SK-N-SH (cell line): Measurements from ENCODE around the gene RASIP1. TPM values are rescaled to one million over a fixed set of nuclear protein-coding genes. Genes with fewer than 3 reads are reported as not detected.

Experiments used
- CTCF ChIA-PET: fragments of 300-600, 350-600 bp; formaldehyde crosslinking; extraction: SDS; loops from one replicate; lab custom pipeline; 2021; lab: Yijun Ruan, JAX
- POLR2A ChIA-PET: fragments of 350-600 bp; sonication (Branson Sonifier 250); formaldehyde crosslinking; extraction: SDS; loops from one replicate; lab custom pipeline; 2020; ENCODE audit warnings: antibody characterized with exemption, inconsistent platforms; lab: Yijun Ruan, JAX
- DNase-seq: peaks from one replicate; pipeline ENCODE4 v3.0.0; 2012
- H2AFZ ChIP-seq: fragments of 200-600 bp; sonication (generic); 2 replicates; pipeline ENCODE4 v1.8.1; 2016; ENCODE audit warnings: antibody characterized with exemption, mild to moderate bottlenecking, low read depth
- H3F3A ChIP-seq: fragments of 200-600 bp; sonication (generic); replicated peaks from 2 replicates; pipeline ENCODE3; 2016; ENCODE audit warnings: antibody characterized with exemption, mild to moderate bottlenecking; ENCODE audit not compliant: insufficient read depth
- H3K27ac ChIP-seq, 2 experiments: fragments of 200-500 bp in 1 of 2; fragments of 200-600 bp in 1 of 2; sonication (Bioruptor generic) in 1 of 2; sonication (generic), shearing (Covaris generic) in 1 of 2; 2 replicates each; pipeline versions ENCODE4 v1.5.1 to v1.6.1; 2014 to 2016; ENCODE audit warnings: low read depth in 2 of 2, inconsistent platforms in 1 of 2, low read length in 1 of 2, mild to moderate bottlenecking in 1 of 2, mixed read lengths in 1 of 2
- H3K27me3 ChIP-seq: fragments of 200-600 bp; sonication (generic), shearing (Covaris generic); 2 replicates; pipeline ENCODE4 v1.6.1; 2016; ENCODE audit warnings: mixed run types; ENCODE audit not compliant: insufficient read depth
- H3K36me3 ChIP-seq, 2 experiments: fragments of 200-500 bp in 1 of 2; fragments of 200-600 bp in 1 of 2; sonication (Bioruptor generic) in 1 of 2; sonication (generic) in 1 of 2; replicated peaks in 1 of 2; 2 replicates each; pipeline versions ENCODE3 to v1.5.1; 2014 to 2016; ENCODE audit warnings: low read length in 1 of 2, mild to moderate bottlenecking in 1 of 2; ENCODE audit not compliant: insufficient read depth in 2 of 2, control insufficient read depth in 1 of 2
- H3K4me1 ChIP-seq, 2 experiments: fragments of 200-500 bp in 1 of 2; fragments of 200-600 bp in 1 of 2; sonication (Bioruptor generic) in 1 of 2; sonication (generic), shearing (Covaris generic) in 1 of 2; 2 replicates each; pipeline versions ENCODE4 v1.5.1 to v1.6.1; 2014 to 2016; ENCODE audit warnings: low read depth in 1 of 2, low read length in 1 of 2, mixed run types in 1 of 2; ENCODE audit not compliant: insufficient read depth in 2 of 2, control insufficient read depth in 1 of 2
- H3K4me2 ChIP-seq: fragments of 200-600 bp; sonication (generic), shearing (Covaris generic); 2 replicates; pipeline ENCODE4 v1.6.1; 2017; ENCODE audit warnings: mixed run types
- H3K4me3 ChIP-seq, 2 experiments: fragments of 200-500 bp in 1 of 2; fragments of 200-600 bp in 1 of 2; sonication (Bioruptor generic) in 1 of 2; sonication (generic), shearing (Covaris generic) in 1 of 2; 2 replicates each; pipeline versions ENCODE4 v1.5.1 to v1.8.1; 2014 to 2016; ENCODE audit warnings: low read depth in 2 of 2, inconsistent platforms in 1 of 2, low read length in 1 of 2, mild to moderate bottlenecking in 1 of 2, mixed read lengths in 1 of 2, moderate library complexity in 1 of 2
- H3K79me2 ChIP-seq: fragments of 200-600 bp; sonication (generic); 2 replicates; pipeline ENCODE4 v1.8.1; 2017; ENCODE audit warnings: mild to moderate bottlenecking; ENCODE audit not compliant: insufficient read depth
- H3K9ac ChIP-seq: fragments of 200-600 bp; sonication (generic); 2 replicates; pipeline ENCODE4 v1.6.1; 2017; ENCODE audit warnings: mixed run types
- H3K9me2 ChIP-seq: fragments of 200-600 bp; sonication (generic); 2 replicates; pipeline ENCODE4 v1.6.1; 2017; ENCODE audit warnings: mixed run types
- H3K9me3 ChIP-seq: fragments of 200-600 bp; sonication (generic); 2 replicates; pipeline ENCODE4 v1.6.1; 2017; ENCODE audit warnings: mixed run types, mild to moderate bottlenecking, moderate library complexity
- H4K20me1 ChIP-seq: fragments of 200-600 bp; sonication (generic); 2 replicates; pipeline ENCODE4 v1.6.1; 2017; ENCODE audit warnings: mild to moderate bottlenecking, mixed run types; ENCODE audit not compliant: insufficient read depth
- ELF1 ChIP-seq: IDR thresholded peaks from 2 replicates; pipeline ENCODE4 v1.4.0; 2012
- EZH2phosphoT487 ChIP-seq: fragments of 200-600 bp; sonication (generic); IDR thresholded peaks from 2 replicates; pipeline ENCODE4 v1.6.1; 2017; ENCODE audit warnings: low read depth, mixed run types, mild to moderate bottlenecking, antibody characterized with exemption, moderate library complexity, borderline replicate concordance
- JUND ChIP-seq: IDR thresholded peaks from 2 replicates; pipeline ENCODE4 v1.4.0; 2012
- MEF2A ChIP-seq: IDR thresholded peaks from 2 replicates; pipeline ENCODE4 v1.4.0; 2012; ENCODE audit warnings: low read depth, borderline replicate concordance
- MXI1 ChIP-seq: IDR thresholded peaks from 2 replicates; pipeline ENCODE4 v1.6.1; 2012; ENCODE audit warnings: mild to moderate bottlenecking, low read depth, low read length, improper control_type of control experiment
- NRF1 ChIP-seq: IDR thresholded peaks from 2 replicates; pipeline ENCODE4 v1.6.1; 2012; ENCODE audit warnings: low read depth, mild to moderate bottlenecking, low read length
- RAD21 ChIP-seq: IDR thresholded peaks from 2 replicates; pipeline ENCODE4 v1.6.1; 2012; ENCODE audit warnings: mild to moderate bottlenecking, low read length
- RCOR1 ChIP-seq: fragments of 150-350 bp; IDR thresholded peaks from 2 replicates; pipeline ENCODE4 v1.6.1; 2017; ENCODE audit warnings: antibody characterized with exemption, low read length
- RFX5 ChIP-seq: IDR thresholded peaks from 2 replicates; pipeline ENCODE4 v1.6.1; 2012; ENCODE audit warnings: mild to moderate bottlenecking, improper control_type of control experiment, low read length
- WGBS: methylation state at CpG from one replicate; pipeline ENCODE4 v1.1.6; 2017; ENCODE audit warnings: low lambda C conversion rate; 5-methylcytosine and 5-hydroxymethylcytosine counted together
- polyA plus RNA-seq, 3 experiments: library from polyadenylated mRNA; depleted of rRNA; stranded (reverse); fragments of >200 nt; gene quantifications; 2 replicates each; pipeline ENCODE4 v1.2.3, GENCODE V29; 2012
- TF ChIP-seq, protein P1 (sequence below): IDR thresholded peaks from 2 replicates; pipeline ENCODE4 v1.6.1; 2012; ENCODE audit warnings: mild to moderate bottlenecking, low read depth, low read length, moderate library complexity
- TF ChIP-seq, protein P2 (sequence below): IDR thresholded peaks from 2 replicates; pipeline ENCODE4; 2012

Gene RASIP1
- polyA plus RNA-seq, 1 of the 3 experiments (the other 2 are of a cell fraction): 0.41 TPM

DNA sequence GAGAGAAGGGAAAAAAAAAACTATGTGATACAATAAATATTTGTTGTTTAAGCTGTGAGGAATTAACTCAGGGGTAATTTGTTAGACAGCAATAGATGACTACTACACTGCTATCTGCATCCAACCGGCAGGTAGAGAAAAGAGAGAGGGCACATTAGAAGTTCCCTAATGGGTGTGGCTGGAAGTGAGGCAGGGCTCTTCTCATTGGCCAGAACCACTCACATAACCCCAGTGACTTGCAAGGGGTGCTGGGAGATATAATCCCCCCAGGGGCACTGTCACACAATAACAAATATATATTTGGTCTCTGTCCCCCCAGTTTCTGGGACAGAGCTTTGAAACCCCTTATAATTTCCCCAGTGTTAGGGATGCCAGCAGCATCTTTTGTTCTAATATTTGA is 39.2 kb upstream of the RASIP1 start:
- Histone ChIP-seq H3K9ac (no peak overlapping the region), H3K9me2 (no peaks in the 10 kb centered on the region), H3K27me3 (no peaks in the 10 kb centered on the region), H4K20me1 (no peaks in the 10 kb centered on the region), H3K4me2 (no peak overlapping the region), H3K4me3 (no peak overlapping the region), H3K9me3 (no peaks in the 10 kb centered on the region), H3K36me3 (no peaks in the 10 kb centered on the region), H3F3A (no peaks in the 10 kb centered on the region), H2AFZ (no peak overlapping the region), H3K79me2 (no peaks in the 10 kb centered on the region), H3K4me1 (no peaks in the 10 kb centered on the region; a peak in 1 of 4 replicates), H3K27ac (no peak overlapping the region)
- 67% methylated on average over 1 of the region's 1 CpG for WGBS
- DNase-seq: no peak
- TF ChIP-seq MEF2A: no peak
- TF ChIP-seq NRF1: no peak
- no peak for TF ChIP-seq EZH2phosphoT487
- CTCF ChIA-PET: interaction anchor here (0.7 to 20.7 kb wide), 8 partner anchors 8 to 214 kb away, joined by 3 to 457 read pairs (median 4); partner anchors contain the start of genes GYS1, HSD17B14, IZUMO1 and RUVBL2
- POLR2A ChIA-PET: no interaction called here

DNA sequence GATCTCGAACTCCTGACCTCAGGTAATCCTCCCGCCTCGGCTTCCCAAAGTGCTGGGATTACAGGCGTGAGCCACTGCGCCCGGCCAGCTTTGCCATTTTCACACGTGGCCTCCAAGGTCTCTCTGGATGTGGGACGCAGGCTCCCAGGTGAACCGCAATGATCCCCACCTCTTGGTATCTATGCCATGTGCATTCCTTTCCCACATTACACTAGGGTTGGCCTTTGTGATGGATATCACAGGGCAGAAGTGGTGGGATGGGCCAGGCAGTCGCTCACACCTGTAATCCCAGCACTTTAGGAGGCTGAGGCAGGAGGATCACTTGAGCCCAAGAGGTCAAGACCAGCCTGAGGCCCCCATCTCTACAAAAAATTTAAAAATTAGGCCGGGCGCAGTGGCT is 37.3 kb upstream of the RASIP1 start:
- no peaks in the 10 kb centered on the region for H3K9me3 ChIP-seq
- H4K20me1 ChIP-seq: no peaks in the 10 kb centered on the region
- no peaks in the 10 kb centered on the region for H3F3A ChIP-seq
- H3K9ac ChIP-seq: no peak overlapping the region
- WGBS: 90% methylated on average over 12 of the region's 12 CpGs
- no peak overlapping the region for H3K4me3 ChIP-seq
- no peaks in the 10 kb centered on the region for H3K79me2 ChIP-seq
- DNase-seq: no peak
- H3K9me2 ChIP-seq: no peaks in the 10 kb centered on the region
- POLR2A ChIA-PET: no interaction called here
- CTCF ChIA-PET: interaction anchor here (0.9 to 20.7 kb wide), 2 partner anchors 65 to 193 kb away, joined by 3 to 457 read pairs; partner anchors contain the start of gene HSD17B14
- no peak overlapping the region for H3K4me2 ChIP-seq
- TF ChIP-seq ELF1 (no peak), NRF1 (no peak), RCOR1 (no peak), JUND (no peak)
- TF ChIP-seq, protein P1, sequence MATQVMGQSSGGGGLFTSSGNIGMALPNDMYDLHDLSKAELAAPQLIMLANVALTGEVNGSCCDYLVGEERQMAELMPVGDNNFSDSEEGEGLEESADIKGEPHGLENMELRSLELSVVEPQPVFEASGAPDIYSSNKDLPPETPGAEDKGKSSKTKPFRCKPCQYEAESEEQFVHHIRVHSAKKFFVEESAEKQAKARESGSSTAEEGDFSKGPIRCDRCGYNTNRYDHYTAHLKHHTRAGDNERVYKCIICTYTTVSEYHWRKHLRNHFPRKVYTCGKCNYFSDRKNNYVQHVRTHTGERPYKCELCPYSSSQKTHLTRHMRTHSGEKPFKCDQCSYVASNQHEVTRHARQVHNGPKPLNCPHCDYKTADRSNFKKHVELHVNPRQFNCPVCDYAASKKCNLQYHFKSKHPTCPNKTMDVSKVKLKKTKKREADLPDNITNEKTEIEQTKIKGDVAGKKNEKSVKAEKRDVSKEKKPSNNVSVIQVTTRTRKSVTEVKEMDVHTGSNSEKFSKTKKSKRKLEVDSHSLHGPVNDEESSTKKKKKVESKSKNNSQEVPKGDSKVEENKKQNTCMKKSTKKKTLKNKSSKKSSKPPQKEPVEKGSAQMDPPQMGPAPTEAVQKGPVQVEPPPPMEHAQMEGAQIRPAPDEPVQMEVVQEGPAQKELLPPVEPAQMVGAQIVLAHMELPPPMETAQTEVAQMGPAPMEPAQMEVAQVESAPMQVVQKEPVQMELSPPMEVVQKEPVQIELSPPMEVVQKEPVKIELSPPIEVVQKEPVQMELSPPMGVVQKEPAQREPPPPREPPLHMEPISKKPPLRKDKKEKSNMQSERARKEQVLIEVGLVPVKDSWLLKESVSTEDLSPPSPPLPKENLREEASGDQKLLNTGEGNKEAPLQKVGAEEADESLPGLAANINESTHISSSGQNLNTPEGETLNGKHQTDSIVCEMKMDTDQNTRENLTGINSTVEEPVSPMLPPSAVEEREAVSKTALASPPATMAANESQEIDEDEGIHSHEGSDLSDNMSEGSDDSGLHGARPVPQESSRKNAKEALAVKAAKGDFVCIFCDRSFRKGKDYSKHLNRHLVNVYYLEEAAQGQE: no peak
- no peaks in the 10 kb centered on the region for H3K36me3 ChIP-seq
- no peak overlapping the region for H2AFZ ChIP-seq
- no peak overlapping the region for H3K27ac ChIP-seq
- H3K27me3 ChIP-seq: no peaks in the 10 kb centered on the region
- no peaks in the 10 kb centered on the region; a peak in 1 of 4 replicates for H3K4me1 ChIP-seq

DNA sequence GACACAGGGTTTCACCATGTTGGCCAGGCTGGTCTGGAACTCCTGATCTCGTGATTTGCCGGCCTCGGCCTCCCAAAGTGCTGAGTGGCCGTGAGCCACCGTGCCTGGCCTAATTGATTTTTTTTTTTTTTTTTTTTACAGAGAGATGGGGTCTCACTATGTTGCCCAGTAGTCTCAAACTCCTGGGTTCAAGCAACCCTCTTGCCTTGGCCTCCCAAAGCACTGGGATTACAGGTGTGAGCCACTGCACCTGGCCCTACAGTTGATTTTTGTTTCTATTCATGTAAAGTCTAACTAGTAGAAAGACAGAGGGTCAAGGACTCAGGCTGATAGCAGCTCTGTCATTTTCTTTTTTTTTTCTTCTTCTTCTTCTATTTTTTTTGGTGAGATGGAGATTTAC is 36.7 kb upstream of the RASIP1 start:
- no peak overlapping the region for H3K4me3 ChIP-seq
- no peak overlapping the region for H3K4me2 ChIP-seq
- H3K36me3 ChIP-seq: no peaks in the 10 kb centered on the region
- H3K9ac ChIP-seq: no peak overlapping the region
- CTCF ChIA-PET: interaction anchor here (0.9 to 3.8 kb wide), 2 partner anchors 11 to 194 kb away, joined by 3 to 14 read pairs; no protein-coding TSS in a partner anchor
- H4K20me1 ChIP-seq: no peaks in the 10 kb centered on the region
- no peaks in the 10 kb centered on the region for H3F3A ChIP-seq
- DNase-seq: no peak
- no peaks in the 10 kb centered on the region for H3K9me2 ChIP-seq
- H2AFZ ChIP-seq: no peak overlapping the region
- H3K27me3 ChIP-seq: no peaks in the 10 kb centered on the region
- no peaks in the 10 kb centered on the region for H3K9me3 ChIP-seq
- no peaks in the 10 kb centered on the region; a peak in 1 of 4 replicates for H3K4me1 ChIP-seq
- no peak overlapping the region for H3K27ac ChIP-seq
- no peaks in the 10 kb centered on the region for H3K79me2 ChIP-seq
- POLR2A ChIA-PET: interaction anchor here (0.7 kb wide), 1 partner anchor 1570 kb away, joined by 3 read pairs; no protein-coding TSS in a partner anchor
- TF ChIP-seq RFX5: no peak
- TF ChIP-seq, protein P1: no peak
- no peak for TF ChIP-seq MXI1
- no peak for TF ChIP-seq RAD21
- TF ChIP-seq, protein P2, sequence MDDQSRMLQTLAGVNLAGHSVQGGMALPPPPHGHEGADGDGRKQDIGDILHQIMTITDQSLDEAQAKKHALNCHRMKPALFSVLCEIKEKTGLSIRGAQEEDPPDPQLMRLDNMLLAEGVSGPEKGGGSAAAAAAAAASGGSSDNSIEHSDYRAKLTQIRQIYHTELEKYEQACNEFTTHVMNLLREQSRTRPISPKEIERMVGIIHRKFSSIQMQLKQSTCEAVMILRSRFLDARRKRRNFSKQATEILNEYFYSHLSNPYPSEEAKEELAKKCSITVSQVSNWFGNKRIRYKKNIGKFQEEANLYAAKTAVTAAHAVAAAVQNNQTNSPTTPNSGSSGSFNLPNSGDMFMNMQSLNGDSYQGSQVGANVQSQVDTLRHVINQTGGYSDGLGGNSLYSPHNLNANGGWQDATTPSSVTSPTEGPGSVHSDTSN: no peak
- WGBS: 86% methylated on average over 5 of the region's 5 CpGs
